B cell (primary cell): ENCODE data around the gene TSSC4. TPM values are rescaled to one million over a fixed set of nuclear protein-coding genes. Genes with fewer than 3 reads are reported as not detected.
A peak's percentile ranks its signal among the peaks of the same experiment; 100 is the strongest.

Experiments
- ATAC-seq: fragments of 200-7000 bp; cut with Tn5 transposase; one replicate; pipeline ENCODE4 v1.10.0; 2021; ENCODE audit warnings: low read depth, mild to moderate bottlenecking, moderate number of reproducible peaks, moderate library complexity
- CTCF ChIA-PET: fragments of 350-600 bp; sonication (Branson Sonifier 250); formaldehyde crosslinking; loops from one replicate; lab custom pipeline; 2021; ENCODE audit warnings: antibody characterized with exemption, inconsistent platforms; lab: Charles Lee
- POLR2A ChIA-PET: fragments of 350-600 bp; sonication (Branson Sonifier 250); formaldehyde crosslinking; loops from one replicate; lab custom pipeline; 2021; ENCODE audit warnings: antibody characterized with exemption; lab: Charles Lee
- DNase-seq: peaks from one replicate; pipeline ENCODE4 v3.0.0; 2013
- H2AFZ ChIP-seq: 2 replicates; pipeline ENCODE4 v1.6.1; 2012; ENCODE audit warnings: mild to moderate bottlenecking, low read depth, low read length; ENCODE audit not compliant: insufficient read depth, poor library complexity, severe bottlenecking
- H3K27ac ChIP-seq, 2 donors: 1 replicate in 1 of 2; 2 replicates in 1 of 2; pipeline ENCODE4 v1.5.1; 2012 to 2013; ENCODE audit warnings: low read length in 2 of 2, mild to moderate bottlenecking in 2 of 2, moderate library complexity in 1 of 2
- H3K27me3 ChIP-seq, 4 experiments: fragments of 200-600 bp in 1 of 4; sonication (generic) in 1 of 4; replicated peaks in 1 of 4; 1 replicate in 2 of 4; 2 replicates in 2 of 4; pipeline versions ENCODE4 v1.6.1 to v1.7.0; 2013 to 2016; ENCODE audit warnings: low read length in 3 of 4, mild to moderate bottlenecking in 2 of 4, mixed read lengths in 1 of 4, moderate library complexity in 1 of 4; ENCODE audit not compliant: insufficient read depth in 4 of 4, control insufficient read depth in 3 of 4; ENCODE audit errors: control extremely low read depth in 1 of 4
- H3K36me3 ChIP-seq, 2 experiments: replicated peaks in 1 of 2; 1 replicate in 1 of 2; 2 replicates in 1 of 2; pipeline versions ENCODE4 v1.6.1 to v1.7.1; 2013; ENCODE audit warnings: low read length in 1 of 2; ENCODE audit not compliant: insufficient read depth in 2 of 2, control insufficient read depth in 1 of 2; ENCODE audit errors: control extremely low read depth in 1 of 2, extremely low read depth in 1 of 2
- H3K4me1 ChIP-seq, 2 donors: fragments of 200-600 bp in 1 of 2; sonication (generic) in 1 of 2; 1 replicate in 1 of 2; 2 replicates in 1 of 2; pipeline versions ENCODE4 v1.5.1 to v1.6.1; 2013 to 2017; ENCODE audit warnings: low read length in 2 of 2; ENCODE audit not compliant: control insufficient read depth in 2 of 2, insufficient read depth in 2 of 2
- H3K4me2 ChIP-seq: replicated peaks from 2 replicates; pipeline ENCODE3; 2012; ENCODE audit warnings: mild to moderate bottlenecking, low read depth, low read length; ENCODE audit not compliant: poor library complexity, severe bottlenecking
- H3K4me3 ChIP-seq, 5 experiments: fragments of 200-600 bp in 1 of 5; sonication (generic) in 1 of 5; 1 replicate in 3 of 5; 2 replicates in 2 of 5; pipeline versions ENCODE4 v1.5.1 to v1.7.0; 2011 to 2016; ENCODE audit warnings: low read length in 4 of 5, mild to moderate bottlenecking in 4 of 5, low read depth in 2 of 5, control low read depth in 1 of 5, moderate library complexity in 1 of 5; ENCODE audit not compliant: insufficient read depth in 1 of 5; ENCODE audit errors: control extremely low read depth in 1 of 5, extremely low read depth in 1 of 5
- H3K79me2 ChIP-seq: fragments of 200-600 bp; sonication (generic); one replicate; pipeline ENCODE4 v1.6.0; 2016; ENCODE audit warnings: low read length; ENCODE audit not compliant: control insufficient read depth, insufficient read depth
- H3K9ac ChIP-seq: fragments of 200-600 bp; sonication (generic); 2 replicates; pipeline ENCODE4 v1.6.1; 2017; ENCODE audit warnings: mild to moderate bottlenecking, low read length, moderate library complexity
- H3K9me3 ChIP-seq, 3 donors: one replicate each; pipeline versions ENCODE4 v1.6.1 to v1.7.1; 2013; ENCODE audit warnings: low read length in 2 of 3; ENCODE audit not compliant: control insufficient read depth in 2 of 3, insufficient read depth in 1 of 3; ENCODE audit errors: control extremely low read depth in 1 of 3
- H4K20me1 ChIP-seq: 2 replicates; pipeline ENCODE4 v1.6.0; 2012; ENCODE audit warnings: mild to moderate bottlenecking, low read length; ENCODE audit not compliant: insufficient read depth, control insufficient read depth, poor library complexity, severe bottlenecking
- H3K27ac Mint-ChIP-seq: one replicate; pipeline ENCODE4 v1.8.0; 2021; ENCODE audit warnings: mixed read lengths
- H3K27me3 Mint-ChIP-seq: one replicate; pipeline ENCODE4 v1.8.0; 2021; ENCODE audit warnings: mixed read lengths
- H3K4me1 Mint-ChIP-seq: one replicate; pipeline ENCODE4 v1.8.0; 2021; ENCODE audit warnings: mixed read lengths
- H3K4me3 Mint-ChIP-seq: one replicate; pipeline ENCODE4 v1.8.0; 2021; ENCODE audit warnings: mixed read lengths
- H3K9me3 Mint-ChIP-seq: one replicate; pipeline ENCODE4 v1.8.0; 2022; ENCODE audit warnings: mixed read lengths; ENCODE audit not compliant: insufficient read depth
- CTCF ChIP-seq: fragments of 200-600 bp; IDR thresholded peaks from one replicate; pipeline ENCODE4 v1.8.0; 2022; ENCODE audit warnings: antibody characterized with exemption, mild to moderate bottlenecking
- EZH2 ChIP-seq: IDR thresholded peaks from 2 replicates; pipeline ENCODE4 v1.6.1; 2012; ENCODE audit warnings: borderline replicate concordance, low read depth, mild to moderate bottlenecking, moderate library complexity, low read length; ENCODE audit not compliant: insufficient read depth, poor library complexity, severe bottlenecking
- WGBS: methylation state at CpG from one replicate; pipeline ENCODE4 v1.1.5; 2013; ENCODE audit warnings: missing lambda C conversion rate; ENCODE audit not compliant: insufficient coverage; 5-methylcytosine and 5-hydroxymethylcytosine counted together
- intact Hi-C: fragments of 100-400 bp; cut with micrococcal nuclease; formaldehyde crosslinking; loops from one replicate; pipeline ENCODE4 v1.10.0; 2022
- polyA plus RNA-seq: library from polyadenylated mRNA; depleted of rRNA; stranded (reverse); fragments of >200 nt; gene quantifications from 2 replicates; pipeline ENCODE4 v1.2.3, GENCODE V29; 2012
- total RNA-seq, 2 donors: library from RNA; stranded (reverse); fragments of 120-200 nt in 1 of 2; gene quantifications; 1 replicate in 1 of 2; 2 replicates in 1 of 2; pipeline versions ENCODE4 v1.2.3 to v1.2.4, GENCODE V29; 2013 to 2022

The TSSC4 gene
- total and polyA plus RNA-seq, 2 donors (not counting 1 experiment from before 2014, with no cell fraction given), result 49.4 to 57.5 TPM

- TF ChIP-seq EZH2 (no peak), CTCF (no peak)
- Mint-ChIP-seq H3K4me3 (peak overlapping the region; percentile 74), H3K4me1 (peaks cover 30% of the 10 kb centered on the region), H3K9me3 (no peaks in the 10 kb centered on the region), H3K27ac (peak overlapping the region; percentile 56), H3K27me3 (no peaks in the 10 kb centered on the region)
- H2AFZ ChIP-seq, result no peak overlapping the region
- ChIA-PET CTCF (interaction anchor here (1.1 to 3.0 kb wide), 2 partner anchors 38 to 71 kb away, joined by 4 to 17 read pairs; no protein-coding TSS in a partner anchor), POLR2A (interaction anchor here (1.4 kb wide), 1 partner anchor 25 kb away, joined by 7 read pairs; the partner anchor contains the start of gene TSSC4)
- no peaks in the 10 kb centered on the region for H3K27me3 ChIP-seq
- no peak for ATAC-seq
- H3K79me2 ChIP-seq, result peaks cover 44% of the 10 kb centered on the region
- H3K9me3 ChIP-seq, result peaks cover 0 to 6% (median 0%) of the 10 kb centered on the region in 3 donors
- WGBS, result 92% methylated on average over 15 of the region's 16 CpGs
- no peak for DNase-seq
- peaks cover 0 to 11% of the 10 kb centered on the region in 2 experiments for H3K36me3 ChIP-seq
- peaks cover 33 to 38% of the 10 kb centered on the region in 2 donors for H3K4me1 ChIP-seq
- no peak overlapping the region for H3K4me3 ChIP-seq
- H4K20me1 ChIP-seq, result peaks cover 46% of the 10 kb centered on the region
- no peak overlapping the region for H3K9ac ChIP-seq
- intact Hi-C loops, result loop anchor here (2.0 kb wide), 2 partner anchors 71 to 681 kb away; partner anchors contain the start of gene CARS1
- no peak overlapping the region for H3K27ac ChIP-seq
- H3K4me2 ChIP-seq, result peak overlapping the region; percentile 92
Measured at GRCh38 chr11:2375964-2376551, 24.5 kb upstream of the TSSC4 start.
